Activated CD8-positive, alpha-beta T cell treated with anti-CD3 and anti-CD28 coated beads, Interleukin-2, amount 10 ng/mL, durations not matched to agents 7 days and 5 days (primary cell): ENCODE measurements around the gene HEMK1. TPM values are rescaled to one million over a fixed set of nuclear protein-coding genes. Genes with fewer than 3 reads are reported as not detected.

Source experiments
- ATAC-seq: fragments of 150-1000 bp; cut with Tn5 transposase; one replicate; pipeline ENCODE4 v1.10.0; 2021; ENCODE audit warnings: moderate library complexity
- CTCF ChIA-PET: fragments of 350-600 bp; sonication (Branson Sonifier 250); formaldehyde crosslinking; loops from one replicate; lab custom pipeline; 2021; ENCODE audit warnings: antibody characterized with exemption; lab: Charles Lee
- POLR2A ChIA-PET: fragments of 350-600 bp; sonication (Branson Sonifier 250); formaldehyde crosslinking; loops from one replicate; lab custom pipeline; 2021; ENCODE audit warnings: antibody characterized with exemption; lab: Charles Lee
- DNase-seq: peaks from one replicate; pipeline ENCODE4 v3.0.0-alpha.2; 2020
- H3K27ac Mint-ChIP-seq: one replicate; pipeline ENCODE4 v1.8.0; 2021; ENCODE audit warnings: mild to moderate bottlenecking, mixed read lengths
- H3K27me3 Mint-ChIP-seq: one replicate; pipeline ENCODE4 v1.8.0; 2021; ENCODE audit warnings: low read depth, mixed read lengths
- H3K36me3 Mint-ChIP-seq: one replicate; pipeline ENCODE4 v1.8.0; 2021; ENCODE audit warnings: low read depth, mixed read lengths
- H3K4me1 Mint-ChIP-seq: one replicate; pipeline ENCODE4 v1.8.0; 2021; ENCODE audit warnings: low read depth, mixed read lengths
- H3K4me3 Mint-ChIP-seq: one replicate; pipeline ENCODE4 v1.8.0; 2021; ENCODE audit warnings: mild to moderate bottlenecking, mixed read lengths
- H3K9me3 Mint-ChIP-seq: one replicate; pipeline ENCODE4 v1.8.0; 2022; ENCODE audit warnings: mixed read lengths; ENCODE audit not compliant: insufficient read depth
- total RNA-seq, 2 experiments: library from RNA; stranded (reverse); gene quantifications; one replicate each; pipeline ENCODE4 v1.2.3, GENCODE V29; 2021

HEMK1 gene
- total RNA-seq, 2 experiments from 2014 or later: 83.3 to 86.0 TPM

- Mint-ChIP-seq H3K27me3 (no peaks in the 10 kb centered on the region), H3K4me1 (peaks cover 74% of the 10 kb centered on the region), H3K4me3 (peak overlapping the region; percentile 95), H3K9me3 (no peaks in the 10 kb centered on the region), H3K36me3 (peaks cover 48% of the 10 kb centered on the region), H3K27ac (peak overlapping the region; percentile 68)
- POLR2A ChIA-PET: interaction anchor here (0.7 to 15.9 kb wide), 5 partner anchors 9 to 225 kb away, joined by 3 to 1664 read pairs (median 3); partner anchors contain the start of genes CISH and MAPKAPK3
- CTCF ChIA-PET: interaction anchor here (0.9 to 24.5 kb wide), 8 partner anchors 9 to 230 kb away, joined by 3 to 1321 read pairs (median 4); partner anchors contain the start of genes CISH and MAPKAPK3
- ATAC-seq (no peak), DNase-seq (no peak)
Measured at GRCh38 chr3:50567011-50567385, 2.3 kb upstream of the HEMK1 start.

GRCh38 chr3:50567386-50568167, 1.7 kb upstream of the HEMK1 start, which contains the start of gene C3orf18:
Gene C3orf18 (minus strand): TSS chr3:50567747. CDS start chr3:50565699, 2,048 bp downstream.
- no peaks in the 10 kb centered on the region for H3K27me3 Mint-ChIP-seq
- peak; percentile 98 for DNase-seq
- H3K27ac Mint-ChIP-seq: peak within 1 kb of the TSS; percentile 97
- peak; percentile 82 for ATAC-seq
- ChIA-PET CTCF (interaction anchor here (0.9 to 24.5 kb wide), 8 partner anchors 10 to 230 kb away, joined by 3 to 1321 read pairs (median 4); partner anchors contain the start of genes CISH and MAPKAPK3), POLR2A (interaction anchor here (0.6 to 15.9 kb wide), 5 partner anchors 23 to 1710 kb away, joined by 3 to 1664 read pairs (median 26); partner anchors contain the start of genes CISH, MAPKAPK3 and RASSF1)
- no peaks in the 10 kb centered on the region for H3K9me3 Mint-ChIP-seq
- H3K36me3 Mint-ChIP-seq: peaks cover 53% of the 10 kb centered on the region
- H3K4me1 Mint-ChIP-seq: peaks cover 79% of the 10 kb centered on the region
- H3K4me3 Mint-ChIP-seq: peak within 1 kb of the TSS; percentile 95

GRCh38 chr3:50570508-50571279, 1.4 kb downstream of the HEMK1 start:
- Mint-ChIP-seq H3K4me3 (peak overlapping the region; percentile 95), H3K27ac (peak overlapping the region; percentile 93), H3K9me3 (no peaks in the 10 kb centered on the region), H3K4me1 (peaks cover 80% of the 10 kb centered on the region), H3K36me3 (peaks cover 63% of the 10 kb centered on the region), H3K27me3 (peaks cover 2% of the 10 kb centered on the region)
- no peak for ATAC-seq
- no peak for DNase-seq
- POLR2A ChIA-PET: interaction anchor here (0.6 to 15.9 kb wide), 12 partner anchors 8 to 279 kb away, joined by 3 to 1664 read pairs (median 6); partner anchors contain the start of genes CISH and MAPKAPK3
- CTCF ChIA-PET: interaction anchor here (0.8 to 24.5 kb wide), 11 partner anchors 11 to 931 kb away, joined by 3 to 1321 read pairs (median 6); partner anchors contain the start of genes CISH and MAPKAPK3

- H3K36me3 Mint-ChIP-seq: peaks cover 67% of the 10 kb centered on the region
- H3K4me1 Mint-ChIP-seq: peaks cover 80% of the 10 kb centered on the region
Measured at GRCh38 chr3:50571486-50571885, 2.2 kb downstream of the HEMK1 start.

GRCh38 chr3:50572158-50572557, 2.8 kb downstream of the HEMK1 start:
- H3K9me3 Mint-ChIP-seq: no peaks in the 10 kb centered on the region
- DNase-seq (peak; percentile 88), ATAC-seq (peak; percentile 16)
- peak overlapping the region; percentile 93 for H3K27ac Mint-ChIP-seq
- ChIA-PET POLR2A (interaction anchor here (1.1 to 15.9 kb wide), 8 partner anchors 18 to 232 kb away, joined by 3 to 1664 read pairs (median 9); partner anchors contain the start of genes CISH, MAPKAPK3 and RASSF1), CTCF (interaction anchor here (0.5 to 24.5 kb wide), 11 partner anchors 10 to 814 kb away, joined by 3 to 1321 read pairs (median 7); partner anchors contain the start of genes CISH, MANF, MAPKAPK3 and RASSF1)
- peak overlapping the region; percentile 95 for H3K4me3 Mint-ChIP-seq
- H3K4me1 Mint-ChIP-seq: peaks cover 80% of the 10 kb centered on the region
- peaks cover 71% of the 10 kb centered on the region for H3K36me3 Mint-ChIP-seq
- H3K27me3 Mint-ChIP-seq: peaks cover 2% of the 10 kb centered on the region

More at GRCh38 chr3:50571486-50571885, 2.2 kb downstream of the HEMK1 start:
- H3K27me3 Mint-ChIP-seq: peaks cover 2% of the 10 kb centered on the region
- no peaks in the 10 kb centered on the region for H3K9me3 Mint-ChIP-seq
- ChIA-PET POLR2A (interaction anchor here (1.2 to 15.9 kb wide), 6 partner anchors 19 to 233 kb away, joined by 3 to 1664 read pairs (median 16); partner anchors contain the start of genes CISH and MAPKAPK3), CTCF (interaction anchor here (1.3 to 24.5 kb wide), 8 partner anchors 10 to 814 kb away, joined by 4 to 1321 read pairs (median 18); partner anchors contain the start of genes CISH, MANF and MAPKAPK3)
- ATAC-seq (no peak), DNase-seq (no peak)
- H3K27ac Mint-ChIP-seq: peak overlapping the region; percentile 93
- H3K4me3 Mint-ChIP-seq: peak overlapping the region; percentile 95

GRCh38 chr3:50572801-50573371, 3.6 kb downstream of the HEMK1 start:
- Mint-ChIP-seq H3K27me3 (peaks cover 2% of the 10 kb centered on the region), H3K27ac (peak overlapping the region; percentile 93), H3K9me3 (no peaks in the 10 kb centered on the region), H3K4me3 (peak overlapping the region; percentile 95), H3K36me3 (peaks cover 76% of the 10 kb centered on the region), H3K4me1 (peaks cover 83% of the 10 kb centered on the region)
- CTCF ChIA-PET: interaction anchor here (0.5 to 24.5 kb wide), 12 partner anchors 9 to 813 kb away, joined by 3 to 1321 read pairs (median 6); partner anchors contain the start of genes CISH, MANF, MAPKAPK3 and RASSF1
- peak; percentile 72 for DNase-seq
- ATAC-seq: peak; percentile 4
- POLR2A ChIA-PET: interaction anchor here (0.9 to 15.9 kb wide), 8 partner anchors 17 to 232 kb away, joined by 3 to 1664 read pairs (median 9); partner anchors contain the start of genes CISH, MAPKAPK3 and RASSF1

- H3K4me3 Mint-ChIP-seq: peak overlapping the region; percentile 95
- peak overlapping the region; percentile 93 for H3K27ac Mint-ChIP-seq
- CTCF ChIA-PET: interaction anchor here (1.7 to 24.5 kb wide), 7 partner anchors 8 to 812 kb away, joined by 4 to 1321 read pairs (median 27); partner anchors contain the start of genes CISH, MANF and MAPKAPK3
- ATAC-seq (peak; percentile 52), DNase-seq (peak; percentile 97)
- H3K9me3 Mint-ChIP-seq: no peaks in the 10 kb centered on the region
- peaks cover 83% of the 10 kb centered on the region for H3K36me3 Mint-ChIP-seq
- POLR2A ChIA-PET: interaction anchor here (0.6 to 15.9 kb wide), 13 partner anchors 9 to 822 kb away, joined by 3 to 1664 read pairs (median 4); partner anchors contain the start of genes CISH, MAPKAPK3 and RASSF1
- H3K27me3 Mint-ChIP-seq: peaks cover 2% of the 10 kb centered on the region
- peaks cover 84% of the 10 kb centered on the region for H3K4me1 Mint-ChIP-seq
Measured at GRCh38 chr3:50573566-50574443, 4.5 kb downstream of the HEMK1 start.

- CTCF ChIA-PET: interaction anchor here (1.7 to 24.5 kb wide), 4 partner anchors 7 to 36 kb away, joined by 4 to 1321 read pairs (median 207); partner anchors contain the start of genes CISH and MAPKAPK3
- POLR2A ChIA-PET: interaction anchor here (0.9 to 15.9 kb wide), 8 partner anchors 9 to 234 kb away, joined by 3 to 1664 read pairs (median 4); partner anchors contain the start of genes CISH, MAPKAPK3 and RASSF1
- Mint-ChIP-seq H3K27me3 (peaks cover 2% of the 10 kb centered on the region), H3K4me3 (peak overlapping the region; percentile 95), H3K4me1 (peaks cover 88% of the 10 kb centered on the region), H3K9me3 (no peaks in the 10 kb centered on the region), H3K27ac (peak overlapping the region; percentile 93), H3K36me3 (peaks cover 88% of the 10 kb centered on the region)
- DNase-seq: peak; percentile 76
- ATAC-seq: peak; percentile 21
Measured at GRCh38 chr3:50574444-50574831, 5.1 kb downstream of the HEMK1 start.

- Mint-ChIP-seq H3K36me3 (peaks cover 89% of the 10 kb centered on the region), H3K27me3 (peaks cover 2% of the 10 kb centered on the region), H3K27ac (peak overlapping the region; percentile 93), H3K4me1 (peaks cover 97% of the 10 kb centered on the region), H3K9me3 (no peaks in the 10 kb centered on the region), H3K4me3 (peak overlapping the region; percentile 95)
- POLR2A ChIA-PET: interaction anchor here (1.5 to 15.9 kb wide), 3 partner anchors 15 to 35 kb away, joined by 4 to 1664 read pairs (median 612); partner anchors contain the start of genes CISH and MAPKAPK3
- ATAC-seq (no peak), DNase-seq (no peak)
- CTCF ChIA-PET: interaction anchor here (12.9 to 24.5 kb wide), 2 partner anchors 15 to 35 kb away, joined by 387 to 1321 read pairs; partner anchors contain the start of genes CISH and MAPKAPK3
Measured at GRCh38 chr3:50575372-50575771, 6.0 kb downstream of the HEMK1 start.
